ENCODE results near the gene CLDN20. TPM values are rescaled to one million over a fixed set of nuclear protein-coding genes. Genes with fewer than 3 reads are reported as not detected.

CLDN20 gene
- total and polyA plus RNA-seq, 2 of the 8 experiments (the other 6 are each of a cell fraction or from before 2014, with no cell fraction given) = not detected

- no peaks in the 10 kb centered on the region for H3K27me3 ChIP-seq (replicated peaks in 1 of 4; ENCODE audit: control insufficient read depth in 3 of 4, extremely low read depth in 1 of 4, insufficient read depth in 3 of 4, low read length in 3 of 4)
- POLR2A ChIA-PET (ENCODE audit: partially characterized antibody) = no interaction called here
- CTCF ChIA-PET (ENCODE audit: partially characterized antibody) = interaction anchor here (1.6 to 1.7 kb wide), 3 partner anchors 9 to 403 kb away, joined by 4 to 8 read pairs (median 4); no protein-coding TSS in a partner anchor
Measured at GRCh38 chr6:155271145-155271544, 7.3 kb downstream of the CLDN20 start.

More at GRCh38 chr6:155271145-155271544, 7.3 kb downstream of the CLDN20 start:
- H3K9ac ChIP-seq (replicated peaks in 1 of 4; ENCODE audit: extremely low read depth in 1 of 4, low read depth in 3 of 4, low read length in 3 of 4) = no peak overlapping the region
- H3K56ac ChIP-seq (replicated peaks; ENCODE audit: insufficient read length, low read depth, low read length) = no peak overlapping the region
- no peak overlapping the region for H2BK120ac ChIP-seq (replicated peaks; ENCODE audit: low read depth, low read length)
- H3K79me1 ChIP-seq (ENCODE audit: low read depth, low read length) = peaks cover 3% of the 10 kb centered on the region; the same call in 1 of the 2 replicates
- H2AFZ ChIP-seq (ENCODE audit: low read length) = no peak overlapping the region
- no peak overlapping the region for H2AK5ac ChIP-seq (ENCODE audit: low read depth, low read length)
- no peak overlapping the region for H2BK5ac ChIP-seq (ENCODE audit: low read depth, low read length)
- H4K5ac ChIP-seq (ENCODE audit: insufficient read length, low read depth, low read length) = no peak overlapping the region
- H3K14ac ChIP-seq (ENCODE audit: insufficient read length) = no peak overlapping the region
- peaks cover 2 to 6% (median 3%) of the 10 kb centered on the region in 4 experiments; a peak in 4 of 7 replicates for H3K4me1 ChIP-seq (replicated peaks in 1 of 4; ENCODE audit: control insufficient read depth in 3 of 4, insufficient read depth in 4 of 4, low read length in 3 of 4)
- H4K20me1 ChIP-seq (replicated peaks in 1 of 2; ENCODE audit: control insufficient read depth in 1 of 2, insufficient read depth in 2 of 2, low read length in 2 of 2) = no peaks in the 10 kb centered on the region
- no peak overlapping the region for H2BK12ac ChIP-seq (ENCODE audit: low read depth, low read length)
- no peak overlapping the region for H3K4ac ChIP-seq (replicated peaks; ENCODE audit: insufficient read length, low read depth, low read length)
- FAIRE-seq (no peak), DNase-seq (ENCODE audit: low read depth in 1 of 2, low spot score in 2 of 2) (no peak)
- H3K4me3 ChIP-seq (ENCODE audit: extremely low read depth in 1 of 4, insufficient read depth in 2 of 4, low read depth in 3 of 4, low read length in 4 of 4) = no peak overlapping the region
- no peak overlapping the region for H3K27ac ChIP-seq (ENCODE audit: low read depth, low read length)
- no peaks in the 10 kb centered on the region for H3K23me2 ChIP-seq (ENCODE audit: low read depth, low read length)
- H3K4me2 ChIP-seq (ENCODE audit: insufficient read depth in 1 of 2, low read depth in 2 of 2, low read length in 2 of 2) = no peak overlapping the region
- H2BK15ac ChIP-seq (ENCODE audit: low read length) = no peak overlapping the region
- H2BK20ac ChIP-seq (ENCODE audit: low read length) = no peak overlapping the region
- H4K8ac ChIP-seq (ENCODE audit: extremely low read depth, insufficient read depth, low read length) = no peak overlapping the region
- TF ChIP-seq USF2 (IDR thresholded peaks at IDR 0.05; ENCODE audit: low read length) (no peak), SUZ12 (IDR thresholded peaks at IDR 0.05; ENCODE audit: low read length) (no peak)
- H3K36me3 ChIP-seq (ENCODE audit: control insufficient read depth in 2 of 4, insufficient read depth in 4 of 4, low read length in 3 of 4) = peaks cover 0 to 29% (median 6%) of the 10 kb centered on the region in 4 experiments; a peak in 5 of 8 replicates
- no peaks in the 10 kb centered on the region; a peak in 1 of 4 replicates for H3K79me2 ChIP-seq (ENCODE audit: control insufficient read depth in 1 of 2, insufficient read depth in 2 of 2, low read length in 2 of 2)
- H4K91ac ChIP-seq (replicated peaks; ENCODE audit: insufficient read length, low read length) = no peak overlapping the region
- no peak overlapping the region for H3K23ac ChIP-seq (ENCODE audit: insufficient read length)
- H3K18ac ChIP-seq (ENCODE audit: extremely low read depth, low read length) = no peak overlapping the region
- H3K9me3 ChIP-seq (ENCODE audit: insufficient read depth in 2 of 2, low read depth in 1 of 2, low read length in 1 of 2) = peaks cover 0 to 4% of the 10 kb centered on the region in 2 experiments; a peak in 2 of 4 replicates

All from H1 (cell line).